IMR-90 (cell line): ENCODE measurements around the gene XCR1. TPM values are rescaled to one million over a fixed set of nuclear protein-coding genes. Genes with fewer than 3 reads are reported as not detected.
A peak's percentile ranks its signal among the peaks of the same experiment; 100 is the strongest.
"Not testable (repeated sequence)": the region's sequence is repeated elsewhere in the genome, so short reads cannot be mapped to it uniquely, and the experiment has no call there.

Experiments used
- ATAC-seq: fragments of 200-7000 bp; cut with Tn5 transposase; 2 replicates; pipeline ENCODE4 v1.9.1; 2020; ENCODE audit warnings: low read depth, mild to moderate bottlenecking, moderate library complexity
- BruUV-seq: library from RNA; stranded (reverse); fragments of 400-500 nt; replicated peaks from 2 replicates; lab custom pipeline; 2021; lab: Mats Ljungman, UMichigan
- CTCF ChIA-PET: fragments of 300-600 bp; formaldehyde crosslinking; extraction: SDS; loops from one replicate; lab custom pipeline; 2021; ENCODE audit warnings: antibody characterized with exemption; lab: Yijun Ruan, JAX
- POLR2A ChIA-PET: fragments of 300-600 bp; sonication (Branson Sonifier 250); formaldehyde crosslinking; loops from one replicate; lab custom pipeline; 2022; ENCODE audit warnings: antibody characterized with exemption; ENCODE audit not compliant: unreplicated experiment; lab: Charles Lee
- DNase-seq: peaks from one replicate; pipeline ENCODE4 v3.0.0; 2013
- H2AFZ ChIP-seq: replicated peaks from 2 replicates; pipeline ENCODE3; 2013; ENCODE audit warnings: low read length, mild to moderate bottlenecking; ENCODE audit not compliant: poor library complexity
- H2AK5ac ChIP-seq: 2 replicates; pipeline ENCODE4 v1.6.1; 2013; ENCODE audit warnings: low read depth, low read length, inconsistent platforms
- H2AK9ac ChIP-seq: replicated peaks from 2 replicates; pipeline ENCODE3; 2013; ENCODE audit warnings: mild to moderate bottlenecking, low read depth, low read length, moderate library complexity; ENCODE audit not compliant: poor library complexity
- H2BK120ac ChIP-seq: 2 replicates; pipeline ENCODE4 v1.6.1; 2013; ENCODE audit warnings: low read depth, low read length, inconsistent platforms
- H2BK15ac ChIP-seq: 3 replicates; pipeline ENCODE4 v1.6.1; 2013; ENCODE audit warnings: low read depth, low read length, inconsistent platforms
- H2BK20ac ChIP-seq: 2 replicates; pipeline ENCODE4 v1.6.1; 2013; ENCODE audit warnings: low read depth, mild to moderate bottlenecking, inconsistent platforms, low read length, moderate library complexity
- H2BK5ac ChIP-seq: 2 replicates; pipeline ENCODE4 v1.6.1; 2013; ENCODE audit warnings: mild to moderate bottlenecking, low read depth, low read length, inconsistent platforms; ENCODE audit not compliant: poor library complexity, severe bottlenecking
- H3K14ac ChIP-seq: replicated peaks from 2 replicates; pipeline ENCODE4 v1.6.1; 2013; ENCODE audit warnings: low read depth, low read length, inconsistent platforms
- H3K18ac ChIP-seq: 2 replicates; pipeline ENCODE4 v1.6.1; 2013; ENCODE audit warnings: low read depth, low read length, control low read depth
- H3K23ac ChIP-seq: 2 replicates; pipeline ENCODE4 v1.6.1; 2013; ENCODE audit warnings: low read depth, low read length, inconsistent platforms
- H3K27ac ChIP-seq: 2 replicates; pipeline ENCODE4 v1.5.1; 2013; ENCODE audit warnings: mild to moderate bottlenecking, control low read depth, low read length; ENCODE audit not compliant: insufficient read depth
- H3K27me3 ChIP-seq: 2 replicates; pipeline ENCODE4 v1.6.1; 2013; ENCODE audit warnings: low read length; ENCODE audit not compliant: control insufficient read depth, insufficient read depth
- H3K36me3 ChIP-seq: 2 replicates; pipeline ENCODE4 v1.6.1; 2013; ENCODE audit warnings: low read length, mixed read lengths; ENCODE audit not compliant: control insufficient read depth, insufficient read depth
- H3K4ac ChIP-seq: 2 replicates; pipeline ENCODE4 v1.6.1; 2013; ENCODE audit warnings: low read depth, low read length, inconsistent platforms
- H3K4me1 ChIP-seq: 2 replicates; pipeline ENCODE4 v1.6.1; 2013; ENCODE audit warnings: low read length, mixed read lengths; ENCODE audit not compliant: control insufficient read depth, insufficient read depth
- H3K4me2 ChIP-seq: 2 replicates; pipeline ENCODE4 v1.6.1; 2013; ENCODE audit warnings: low read depth, mild to moderate bottlenecking, control low read depth, low read length, moderate library complexity
- H3K4me3 ChIP-seq: 2 replicates; pipeline ENCODE4 v1.5.1; 2013; ENCODE audit warnings: low read depth, mild to moderate bottlenecking, control low read depth, low read length, moderate library complexity; ENCODE audit not compliant: insufficient read depth
- H3K56ac ChIP-seq: 2 replicates; pipeline ENCODE4 v1.6.1; 2013; ENCODE audit warnings: low read length, inconsistent platforms; ENCODE audit not compliant: insufficient read depth; ENCODE audit errors: extremely low read depth
- H3K79me1 ChIP-seq, 2 experiments: 2 replicates each; pipeline ENCODE4 v1.6.1; 2013; ENCODE audit warnings: low read length in 2 of 2, inconsistent platforms in 1 of 2, low read depth in 1 of 2
- H3K9ac ChIP-seq: 2 replicates; pipeline ENCODE4 v1.6.1; 2013; ENCODE audit warnings: low read depth, low read length, control low read depth
- H3K9me1 ChIP-seq: 2 replicates; pipeline ENCODE4 v1.6.1; 2013; ENCODE audit warnings: low read length, inconsistent platforms; ENCODE audit not compliant: insufficient read depth
- H3K9me3 ChIP-seq: 2 replicates; pipeline ENCODE4 v1.6.1; 2013; ENCODE audit warnings: low read length; ENCODE audit not compliant: control insufficient read depth, insufficient read depth
- H4K20me1 ChIP-seq: 2 replicates; pipeline ENCODE4 v1.6.1; 2013; ENCODE audit warnings: low read length, inconsistent platforms; ENCODE audit not compliant: insufficient read depth
- H4K5ac ChIP-seq: 2 replicates; pipeline ENCODE4 v1.6.1; 2013; ENCODE audit warnings: mild to moderate bottlenecking, low read depth, low read length, control low read depth
- H4K8ac ChIP-seq, 2 experiments: 2 replicates each; pipeline ENCODE4 v1.6.1; 2013; ENCODE audit warnings: low read depth in 2 of 2, low read length in 2 of 2, control low read depth in 1 of 2, inconsistent platforms in 1 of 2
- H4K91ac ChIP-seq: 2 replicates; pipeline ENCODE4 v1.6.1; 2013; ENCODE audit warnings: low read depth, low read length, inconsistent platforms; ENCODE audit not compliant: insufficient read depth
- CEBPB ChIP-seq: IDR thresholded peaks from 2 replicates; pipeline ENCODE4 v1.6.1; 2012; ENCODE audit warnings: low read depth, low read length, improper control_type of control experiment
- FOS ChIP-seq: fragments of 150-350 bp; IDR thresholded peaks from 2 replicates; pipeline ENCODE4 v1.6.1; 2016; ENCODE audit warnings: low read depth, low read length
- MAFK ChIP-seq: IDR thresholded peaks from 2 replicates; pipeline ENCODE4 v1.6.1; 2012; ENCODE audit warnings: low read depth, low read length, improper control_type of control experiment
- MAZ ChIP-seq: IDR thresholded peaks from 2 replicates; pipeline ENCODE4 v1.6.1; 2012; ENCODE audit warnings: low read depth, mild to moderate bottlenecking, low read length, improper control_type of control experiment, moderate library complexity, borderline replicate concordance
- RCOR1 ChIP-seq: IDR thresholded peaks from 2 replicates; pipeline ENCODE4 v1.6.1; 2012; ENCODE audit warnings: mild to moderate bottlenecking, low read length, improper control_type of control experiment; ENCODE audit not compliant: insufficient replicate concordance
- WGBS, 2 experiments: methylation state at CpG; one replicate each; pipeline versions ENCODE4 v1.1.5 to v1.1.7; 2013; ENCODE audit warnings: missing lambda C conversion rate in 2 of 2; ENCODE audit not compliant: insufficient read length in 1 of 2; ENCODE audit errors: extremely low coverage in 2 of 2; 5-methylcytosine and 5-hydroxymethylcytosine counted together
- dilution Hi-C: fragments of 300-500 bp; cut with HindIII; formaldehyde crosslinking; loops from one replicate; pipeline ENCODE4 v1.14.3; 2018; ENCODE audit warnings: low sequenced_read_pairs; ENCODE audit not compliant: unreplicated experiment
- in situ Hi-C: fragments of 300-500 bp; cut with MboI; formaldehyde crosslinking; loops from 3 replicates; pipeline ENCODE4 v1.14.3; 2019; ENCODE audit warnings: low sequenced_read_pairs, inconsistent platforms, mixed read lengths
- intact Hi-C: fragments of 100-400 bp; cut with micrococcal nuclease; formaldehyde crosslinking; loops from 2 replicates; pipeline ENCODE4 v1.10.0; 2022
- polyA plus RNA-seq, 3 experiments: library from polyadenylated mRNA; depleted of rRNA; stranded (reverse); fragments of >200 nt; gene quantifications; 2 replicates each; pipeline ENCODE4 v1.2.3, GENCODE V29; 2012; ENCODE audit warnings: low replicate concordance in 1 of 3
- total RNA-seq: library from RNA; depleted of rRNA; stranded (reverse); fragments of >200 nt; gene quantifications from 2 replicates; pipeline ENCODE4 v1.2.3, GENCODE V29; 2012

Gene XCR1
- total and polyA plus RNA-seq, 2 of the 4 experiments (the other 2 are of a cell fraction) = not detected

DNA sequence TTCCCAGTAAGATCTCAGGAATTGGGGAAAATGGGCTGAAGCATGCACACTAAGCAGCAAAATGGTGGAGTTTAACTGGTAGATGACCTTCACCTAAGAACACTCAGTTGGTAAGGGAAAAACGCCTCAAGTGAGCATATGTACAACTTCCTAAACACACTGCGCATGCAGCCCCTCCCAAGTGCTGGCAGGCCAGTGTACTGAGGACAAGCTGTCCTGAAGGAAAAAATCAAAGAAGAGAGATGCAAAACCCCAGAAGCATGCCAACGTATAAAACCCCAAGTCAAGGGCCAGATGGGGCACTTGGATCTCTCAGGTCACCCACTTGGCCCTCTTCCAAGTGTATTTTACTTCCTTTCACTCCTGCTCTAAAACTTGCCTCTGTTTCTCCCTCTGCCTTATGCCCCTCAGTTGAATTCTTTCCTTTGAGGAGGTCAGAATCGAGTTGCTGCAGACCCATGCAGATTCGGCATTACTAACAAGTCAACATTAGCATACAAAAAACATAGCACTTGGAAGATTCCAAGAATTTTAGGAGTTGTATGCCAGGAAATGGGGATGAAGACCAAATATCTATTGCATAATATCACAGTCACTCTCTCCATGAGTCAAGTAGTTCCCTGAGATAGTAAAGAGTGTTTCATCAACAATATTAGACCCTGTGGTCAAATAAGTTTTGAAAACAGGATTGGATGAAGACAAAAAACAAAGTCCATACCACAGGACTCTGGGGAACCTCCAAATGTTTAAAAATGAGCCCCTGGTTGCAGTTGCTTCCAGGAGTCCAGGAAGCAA is 20.8 kb downstream of the XCR1 start:
- intact Hi-C loops = no loop called here
- H4K8ac ChIP-seq = no peak overlapping the region
- 0 out of 2 replicates have a peak, but pooled peaks cover 3% of the 10 kb centered on the region for H3K9me1 ChIP-seq
- H2AK5ac ChIP-seq = no peak overlapping the region
- no peak overlapping the region; the same call in 1 of the 2 replicates for H2BK120ac ChIP-seq
- BruUV-seq = no TSS peak
- no peak overlapping the region; the same call in 1 of the 2 replicates for H4K91ac ChIP-seq
- no peak overlapping the region for H3K23ac ChIP-seq
- H3K27ac ChIP-seq = peak overlapping the region; percentile 39; the same call in 1 of the 2 replicates
- peak overlapping the region; percentile 49; the same call in 1 of the 2 replicates for H4K5ac ChIP-seq
- TF ChIP-seq CEBPB = peak; percentile 97
- peak; percentile 43 for TF ChIP-seq FOS
- no peak for TF ChIP-seq MAZ
- no peak for TF ChIP-seq RCOR1
- no peak for TF ChIP-seq MAFK
- peak overlapping the region; percentile 64 for H3K4me2 ChIP-seq
- peak overlapping the region; percentile 48; the same call in 1 of the 2 replicates for H3K18ac ChIP-seq
- no peak overlapping the region for H2BK5ac ChIP-seq
- H3K9me3 ChIP-seq = no peaks in the 10 kb centered on the region
- no peak overlapping the region for H3K4me3 ChIP-seq
- H4K20me1 ChIP-seq = no peaks in the 10 kb centered on the region
- H3K4me1 ChIP-seq = peaks cover 9% of the 10 kb centered on the region
- DNase-seq = peak; percentile 79
- dilution Hi-C loops = no loop called here
- H2AFZ ChIP-seq = no peak overlapping the region
- in situ Hi-C loops = no loop called here
- no peaks in the 10 kb centered on the region for H3K36me3 ChIP-seq
- H3K27me3 ChIP-seq = no peaks in the 10 kb centered on the region; the same call in 1 of the 2 replicates
- no peak overlapping the region for H3K56ac ChIP-seq
- WGBS, 2 experiments = no CpG with 5 or more reads among the region's 5 CpGs
- ATAC-seq = peak; percentile 87
- no peak overlapping the region for H2BK20ac ChIP-seq
- H3K79me1 ChIP-seq = no peaks in the 10 kb centered on the region
- no peak overlapping the region for H2AK9ac ChIP-seq
- peak overlapping the region; percentile 42; the same call in 1 of the 3 replicates for H2BK15ac ChIP-seq
- ChIA-PET CTCF (no interaction called here), POLR2A (no interaction called here)
- H3K14ac ChIP-seq = no peak overlapping the region
- no peak overlapping the region; the same call in 1 of the 2 replicates for H3K4ac ChIP-seq
- no peak overlapping the region for H3K9ac ChIP-seq

DNA sequence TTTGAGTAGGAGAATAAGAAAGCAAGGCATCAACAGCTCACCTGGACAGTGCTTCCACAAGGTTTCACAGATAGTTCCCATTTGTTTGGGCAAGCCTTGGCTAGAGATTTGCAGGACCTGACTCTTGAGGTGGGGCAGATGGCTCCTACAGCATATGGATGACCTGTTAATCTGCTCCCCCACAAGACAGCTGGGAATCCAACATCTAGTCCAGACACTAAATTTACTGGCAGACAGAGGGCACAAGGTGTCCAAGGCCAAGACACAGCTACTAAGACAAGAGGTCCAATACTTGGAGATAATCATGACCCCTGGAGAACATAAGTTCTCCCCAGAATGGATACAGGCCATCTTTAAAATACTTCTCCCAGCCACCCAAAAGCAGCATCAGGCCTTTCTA is 23.6 kb downstream of the XCR1 start:
- H3K23ac ChIP-seq, dilution Hi-C loops, H3K4me1 ChIP-seq, intact Hi-C loops, ATAC-seq, H4K20me1 ChIP-seq, POLR2A ChIA-PET, H3K4me3 ChIP-seq, H3K9me1 ChIP-seq, H3K18ac ChIP-seq, DNase-seq, H3K27me3 ChIP-seq, H4K8ac ChIP-seq, H3K9me3 ChIP-seq, H2AK5ac ChIP-seq, H3K27ac ChIP-seq, H3K79me1 ChIP-seq, H4K5ac ChIP-seq, H3K4ac ChIP-seq, H2BK5ac ChIP-seq, H2AFZ ChIP-seq, H4K91ac ChIP-seq, BruUV-seq, H2AK9ac ChIP-seq, H3K56ac ChIP-seq, H3K14ac ChIP-seq, H2BK15ac ChIP-seq, H2BK20ac ChIP-seq, in situ Hi-C loops, H3K36me3 ChIP-seq, H3K4me2 ChIP-seq, H2BK120ac ChIP-seq, H3K9ac ChIP-seq: not testable (repeated sequence)
- CTCF ChIA-PET = interaction anchor here (0.9 kb wide), 1 partner anchor 72 kb away, joined by 4 read pairs; no protein-coding TSS in a partner anchor
